ENCODE results near the gene EQTN.

The EQTN gene

GRCh38 chr9:27337236-27337635 is 40.3 kb upstream of the EQTN start:
- no peaks in the 10 kb centered on the region for H3K9me3 ChIP-seq (ENCODE audit: low read depth, low read length)
- H3K9ac ChIP-seq (ENCODE audit: insufficient read length), result no peak overlapping the region
- H3K36me3 ChIP-seq (ENCODE audit: insufficient read depth, low read length), result no peaks in the 10 kb centered on the region
- no peak for DNase-seq (ENCODE audit: low read depth, low spot score)
- no peak overlapping the region for H3K27ac ChIP-seq
- TF ChIP-seq FOXP2 (optimal IDR thresholded peaks at IDR 0.05; ENCODE audit: control extremely low read depth, extremely low read length, insufficient read depth) (no peak), EZH2 (IDR thresholded peaks at IDR 0.05) (no peak), POLR2AphosphoS5 (IDR thresholded peaks at IDR 0.05; ENCODE audit: borderline replicate concordance, low read depth, low read length) (no peak)
- no peak overlapping the region for H3K4me3 ChIP-seq

GRCh38 chr9:27336829-27337228 is 39.9 kb upstream of the EQTN start:
- no peaks in the 10 kb centered on the region for H3K9me3 ChIP-seq (ENCODE audit: low read depth, low read length)
- H3K9ac ChIP-seq (ENCODE audit: insufficient read length), result no peak overlapping the region
- DNase-seq (ENCODE audit: low read depth, low spot score), result no peak
- H3K36me3 ChIP-seq (ENCODE audit: insufficient read depth, low read length), result no peaks in the 10 kb centered on the region
- no peak overlapping the region for H3K27ac ChIP-seq
- H3K4me3 ChIP-seq, result no peak overlapping the region
- TF ChIP-seq POLR2AphosphoS5 (IDR thresholded peaks at IDR 0.05; ENCODE audit: borderline replicate concordance, low read depth, low read length) (no peak), EZH2 (IDR thresholded peaks at IDR 0.05) (no peak), FOXP2 (optimal IDR thresholded peaks at IDR 0.05; ENCODE audit: control extremely low read depth, extremely low read length, insufficient read depth) (no peak)

GRCh38 chr9:27336126-27336525 is 39.2 kb upstream of the EQTN start:
- Histone ChIP-seq H3K9ac (ENCODE audit: insufficient read length) (no peak overlapping the region), H3K4me3 (no peak overlapping the region), H3K27ac (no peak overlapping the region), H3K36me3 (ENCODE audit: insufficient read depth, low read length) (no peaks in the 10 kb centered on the region), H3K9me3 (ENCODE audit: low read depth, low read length) (no peaks in the 10 kb centered on the region)
- TF ChIP-seq FOXP2 (optimal IDR thresholded peaks at IDR 0.05; ENCODE audit: control extremely low read depth, extremely low read length, insufficient read depth), result no peak
- TF ChIP-seq EZH2 (IDR thresholded peaks at IDR 0.05), result no peak
- no peak for TF ChIP-seq POLR2AphosphoS5 (IDR thresholded peaks at IDR 0.05; ENCODE audit: borderline replicate concordance, low read depth, low read length)
- no peak for DNase-seq (ENCODE audit: low read depth, low spot score)

- H3K27ac ChIP-seq, result no peak overlapping the region
- H3K9me3 ChIP-seq (ENCODE audit: low read depth, low read length), result no peaks in the 10 kb centered on the region
- DNase-seq (ENCODE audit: low read depth, low spot score), result no peak
- no peak overlapping the region for H3K9ac ChIP-seq (ENCODE audit: insufficient read length)
- TF ChIP-seq EZH2 (IDR thresholded peaks at IDR 0.05), result no peak
- no peak for TF ChIP-seq FOXP2 (optimal IDR thresholded peaks at IDR 0.05; ENCODE audit: control extremely low read depth, extremely low read length, insufficient read depth)
- TF ChIP-seq POLR2AphosphoS5 (IDR thresholded peaks at IDR 0.05; ENCODE audit: borderline replicate concordance, low read depth, low read length), result no peak
- no peak overlapping the region for H3K4me3 ChIP-seq
- H3K36me3 ChIP-seq (ENCODE audit: insufficient read depth, low read length), result no peaks in the 10 kb centered on the region
Measured at GRCh38 chr9:27335075-27335474, 38.1 kb upstream of the EQTN start.

- H3K9me3 ChIP-seq (ENCODE audit: low read depth, low read length), result no peaks in the 10 kb centered on the region
- H3K36me3 ChIP-seq (ENCODE audit: insufficient read depth, low read length), result no peaks in the 10 kb centered on the region
- no peak overlapping the region for H3K9ac ChIP-seq (ENCODE audit: insufficient read length)
- H3K4me3 ChIP-seq, result no peak overlapping the region
- peak; percentile 50 for DNase-seq (ENCODE audit: low read depth, low spot score)
- TF ChIP-seq EZH2 (IDR thresholded peaks at IDR 0.05), result no peak
- TF ChIP-seq FOXP2 (optimal IDR thresholded peaks at IDR 0.05; ENCODE audit: control extremely low read depth, extremely low read length, insufficient read depth), result no peak
- no peak for TF ChIP-seq POLR2AphosphoS5 (IDR thresholded peaks at IDR 0.05; ENCODE audit: borderline replicate concordance, low read depth, low read length)
- H3K27ac ChIP-seq, result no peak overlapping the region
Measured at GRCh38 chr9:27333241-27334052, 36.5 kb upstream of the EQTN start.

- TF ChIP-seq FOXP2 (optimal IDR thresholded peaks at IDR 0.05; ENCODE audit: control extremely low read depth, extremely low read length, insufficient read depth), result no peak
- no peak for TF ChIP-seq POLR2AphosphoS5 (IDR thresholded peaks at IDR 0.05; ENCODE audit: borderline replicate concordance, low read depth, low read length)
- TF ChIP-seq EZH2 (IDR thresholded peaks at IDR 0.05), result no peak
- no peaks in the 10 kb centered on the region for H3K36me3 ChIP-seq (ENCODE audit: insufficient read depth, low read length)
- DNase-seq (ENCODE audit: low read depth, low spot score), result no peak
- no peaks in the 10 kb centered on the region for H3K9me3 ChIP-seq (ENCODE audit: low read depth, low read length)
- H3K27ac ChIP-seq, result no peak overlapping the region
- H3K9ac ChIP-seq (ENCODE audit: insufficient read length), result no peak overlapping the region
- H3K4me3 ChIP-seq, result no peak overlapping the region
Measured at GRCh38 chr9:27331393-27331792, 34.4 kb upstream of the EQTN start.

GRCh38 chr9:27329291-27329690 is 32.3 kb upstream of the EQTN start:
- Histone ChIP-seq H3K9me3 (ENCODE audit: low read depth, low read length) (no peaks in the 10 kb centered on the region), H3K4me3 (no peak overlapping the region), H3K9ac (ENCODE audit: insufficient read length) (no peak overlapping the region), H3K36me3 (ENCODE audit: insufficient read depth, low read length) (no peaks in the 10 kb centered on the region), H3K27ac (no peak overlapping the region)
- TF ChIP-seq EZH2 (IDR thresholded peaks at IDR 0.05) (no peak), FOXP2 (optimal IDR thresholded peaks at IDR 0.05; ENCODE audit: control extremely low read depth, extremely low read length, insufficient read depth) (no peak)
- DNase-seq (ENCODE audit: low read depth, low spot score), result no peak

GRCh38 chr9:27328483-27328882 is 31.5 kb upstream of the EQTN start:
- H3K36me3 ChIP-seq (ENCODE audit: insufficient read depth, low read length), result no peaks in the 10 kb centered on the region
- H3K9ac ChIP-seq (ENCODE audit: insufficient read length), result no peak overlapping the region
- no peak overlapping the region for H3K4me3 ChIP-seq
- DNase-seq (ENCODE audit: low read depth, low spot score), result no peak
- no peak overlapping the region for H3K27ac ChIP-seq
- H3K9me3 ChIP-seq (ENCODE audit: low read depth, low read length), result no peaks in the 10 kb centered on the region
- TF ChIP-seq EZH2 (IDR thresholded peaks at IDR 0.05) (no peak), FOXP2 (optimal IDR thresholded peaks at IDR 0.05; ENCODE audit: control extremely low read depth, extremely low read length, insufficient read depth) (no peak), POLR2AphosphoS5 (IDR thresholded peaks at IDR 0.05; ENCODE audit: borderline replicate concordance, low read depth, low read length) (no peak)

GRCh38 chr9:27311184-27311583 is 14.2 kb upstream of the EQTN start:
- TF ChIP-seq POLR2AphosphoS5 (IDR thresholded peaks at IDR 0.05; ENCODE audit: borderline replicate concordance, low read depth, low read length), result no peak
- TF ChIP-seq EZH2 (IDR thresholded peaks at IDR 0.05), result no peak
- TF ChIP-seq FOXP2 (optimal IDR thresholded peaks at IDR 0.05; ENCODE audit: control extremely low read depth, extremely low read length, insufficient read depth), result no peak
- H3K27ac ChIP-seq, result no peak overlapping the region
- no peak for DNase-seq (ENCODE audit: low read depth, low spot score)

More at GRCh38 chr9:27311184-27311583, 14.2 kb upstream of the EQTN start:
- Histone ChIP-seq H3K9ac (ENCODE audit: insufficient read length) (no peak overlapping the region), H3K4me3 (no peak overlapping the region), H3K36me3 (ENCODE audit: insufficient read depth, low read length) (no peaks in the 10 kb centered on the region), H3K9me3 (ENCODE audit: low read depth, low read length) (no peaks in the 10 kb centered on the region)

Data from SK-N-MC (cell line).